Muscle layer of colon (tissue), 2 donors: Measurements from ENCODE around the gene STARD13.

Experiments used
- H3K27ac ChIP-seq: one replicate; pipeline ENCODE4 v1.7.0; 2013; ENCODE audit warnings: low read depth, mild to moderate bottlenecking, low read length, moderate library complexity
- H3K27me3 ChIP-seq, 2 donors: one replicate each; pipeline ENCODE4 v1.7.0; 2013; ENCODE audit warnings: low read length in 2 of 2, mild to moderate bottlenecking in 2 of 2; ENCODE audit not compliant: insufficient read depth in 2 of 2, control insufficient read depth in 1 of 2
- H3K36me3 ChIP-seq: one replicate; pipeline ENCODE4 v1.7.0; 2013; ENCODE audit warnings: mild to moderate bottlenecking, low read length; ENCODE audit not compliant: insufficient read depth
- H3K4me1 ChIP-seq: one replicate; pipeline ENCODE4 v1.7.0; 2013; ENCODE audit warnings: mild to moderate bottlenecking, low read length; ENCODE audit not compliant: insufficient read depth
- H3K4me3 ChIP-seq, 2 donors: one replicate each; pipeline ENCODE4 v1.7.0; 2013; ENCODE audit warnings: low read length in 2 of 2, low read depth in 1 of 2, mild to moderate bottlenecking in 1 of 2, moderate library complexity in 1 of 2
- H3K9ac ChIP-seq: one replicate; pipeline ENCODE4 v1.7.0; 2013; ENCODE audit warnings: low read length
- H3K9me3 ChIP-seq: one replicate; pipeline ENCODE4 v1.7.0; 2013; ENCODE audit warnings: mild to moderate bottlenecking, low read length
- donor health status: abdominal sarcoma.
- donor health status: Adenocarcinoma of cecum.

STARD13 gene

DNA sequence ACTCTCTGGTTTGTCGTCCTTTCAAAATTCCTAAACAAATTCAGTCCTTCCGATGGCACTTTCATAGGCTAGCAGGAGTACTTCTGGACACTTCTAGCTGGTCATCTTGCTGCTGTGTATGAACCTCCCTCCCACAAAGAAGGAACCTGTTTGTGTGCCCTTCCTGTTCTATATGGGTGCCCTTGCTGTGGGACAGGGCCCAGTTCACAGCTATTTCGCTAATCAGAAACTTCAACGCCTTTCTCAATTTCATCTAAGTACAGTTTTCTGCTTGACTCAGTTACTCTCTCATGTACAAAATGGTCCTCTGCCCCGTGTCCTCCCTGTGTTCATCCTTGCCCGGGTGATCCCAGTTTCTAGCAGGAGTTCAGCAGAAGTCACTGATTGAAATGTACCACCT lies 96.1 kb downstream of the STARD13 start:
- H3K36me3 ChIP-seq, result no peaks in the 10 kb centered on the region
- H3K27ac ChIP-seq, result no peak overlapping the region
- no peak overlapping the region for H3K9ac ChIP-seq
- no peaks in the 10 kb centered on the region for H3K9me3 ChIP-seq
- H3K27me3 ChIP-seq, result no peaks in the 10 kb centered on the region
- no peak overlapping the region for H3K4me3 ChIP-seq
- H3K4me1 ChIP-seq, result peaks cover 81% of the 10 kb centered on the region

DNA sequence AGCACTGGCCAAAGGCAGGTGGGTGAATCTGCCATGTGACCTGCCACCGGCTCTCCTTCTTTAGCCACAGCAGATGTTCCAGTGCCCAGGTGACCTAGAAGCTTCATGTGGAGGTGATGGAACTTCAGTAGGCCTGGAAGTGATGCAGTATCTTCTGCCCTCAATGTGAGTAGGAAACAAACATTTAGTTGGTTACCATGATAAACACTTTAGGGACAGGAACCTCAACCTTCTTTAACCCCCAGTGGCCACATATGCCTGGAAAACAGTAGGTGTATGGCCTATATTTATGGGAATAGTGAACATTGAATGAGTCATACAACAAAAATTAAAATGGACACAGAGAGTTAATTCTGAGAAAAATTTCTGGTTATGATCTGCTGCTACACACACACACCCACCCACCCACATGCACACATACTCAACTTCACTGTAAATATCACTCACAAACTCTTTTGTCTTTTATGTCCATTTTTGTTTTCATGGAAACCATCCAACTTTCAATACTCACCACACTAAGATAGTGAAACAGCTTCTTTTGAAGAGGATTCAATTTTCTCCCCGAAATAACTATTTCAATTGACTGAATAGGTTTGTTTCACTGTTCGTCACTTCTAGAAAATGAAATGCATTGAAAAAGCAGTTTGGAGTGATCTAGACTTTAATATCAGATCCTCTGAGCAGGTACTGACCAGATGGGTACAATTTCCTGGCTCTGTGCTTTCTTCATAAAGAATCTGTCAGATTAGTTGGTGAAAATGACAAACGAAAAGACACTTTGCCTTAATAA lies 97.3 kb downstream of the STARD13 start:
- no peaks in the 10 kb centered on the region for H3K27me3 ChIP-seq
- H3K4me3 ChIP-seq, result no peak overlapping the region
- H3K27ac ChIP-seq, result peak overlapping the region; percentile 45
- H3K4me1 ChIP-seq, result peaks cover 81% of the 10 kb centered on the region
- no peak overlapping the region for H3K9ac ChIP-seq
- H3K9me3 ChIP-seq, result no peaks in the 10 kb centered on the region
- H3K36me3 ChIP-seq, result no peaks in the 10 kb centered on the region

DNA sequence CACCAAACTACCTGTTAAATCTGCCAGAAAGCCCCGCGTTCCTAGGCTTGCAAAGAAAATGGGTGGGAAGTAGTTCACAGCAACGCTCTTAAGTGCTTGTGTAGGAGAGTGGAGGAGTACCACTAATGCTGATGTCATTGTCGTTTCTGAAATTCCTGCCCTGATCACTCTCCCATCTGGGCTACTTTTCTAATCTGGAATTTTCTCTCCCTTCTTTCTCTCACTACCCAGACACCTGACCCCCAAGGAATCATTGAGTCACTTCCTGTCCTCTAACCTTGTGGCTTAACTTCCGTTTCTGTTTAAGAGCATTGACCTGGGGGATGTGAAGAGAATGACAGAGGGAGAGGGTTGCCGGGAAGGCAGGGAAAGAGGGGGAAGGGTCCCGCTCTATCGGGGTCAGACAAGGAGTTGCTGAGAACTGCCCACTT lies 98.7 kb downstream of the STARD13 start:
- no peaks in the 10 kb centered on the region for H3K36me3 ChIP-seq
- H3K27ac ChIP-seq, result peak overlapping the region; percentile 78
- H3K27me3 ChIP-seq, result no peaks in the 10 kb centered on the region
- no peak overlapping the region for H3K4me3 ChIP-seq
- no peak overlapping the region for H3K9ac ChIP-seq
- H3K4me1 ChIP-seq, result peaks cover 87% of the 10 kb centered on the region
- H3K9me3 ChIP-seq, result no peaks in the 10 kb centered on the region

DNA sequence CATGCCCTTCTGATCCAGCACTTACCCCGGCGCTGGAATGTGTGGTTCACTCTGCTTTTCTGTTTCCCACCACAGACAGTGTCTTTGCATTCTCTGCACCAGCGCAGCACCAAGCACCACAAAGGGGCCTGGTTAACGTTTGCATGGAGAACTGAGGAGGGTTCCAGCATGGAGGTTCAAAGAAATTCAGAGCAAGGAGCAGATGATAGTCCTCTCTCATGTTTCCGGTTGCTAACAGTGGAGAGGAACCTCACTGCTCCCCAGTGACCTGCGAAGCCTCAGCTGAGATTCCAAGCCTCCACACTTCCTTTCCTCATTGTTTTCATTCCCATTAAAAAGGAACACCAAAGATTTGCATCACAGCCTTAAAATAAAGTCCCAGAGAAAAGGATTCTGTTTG lies 99.7 kb downstream of the STARD13 start:
- Histone ChIP-seq H3K9ac (no peak overlapping the region), H3K4me3 (no peak overlapping the region), H3K27me3 (no peaks in the 10 kb centered on the region), H3K27ac (peak overlapping the region; percentile 78), H3K9me3 (no peaks in the 10 kb centered on the region), H3K36me3 (no peaks in the 10 kb centered on the region), H3K4me1 (peaks cover 86% of the 10 kb centered on the region)

DNA sequence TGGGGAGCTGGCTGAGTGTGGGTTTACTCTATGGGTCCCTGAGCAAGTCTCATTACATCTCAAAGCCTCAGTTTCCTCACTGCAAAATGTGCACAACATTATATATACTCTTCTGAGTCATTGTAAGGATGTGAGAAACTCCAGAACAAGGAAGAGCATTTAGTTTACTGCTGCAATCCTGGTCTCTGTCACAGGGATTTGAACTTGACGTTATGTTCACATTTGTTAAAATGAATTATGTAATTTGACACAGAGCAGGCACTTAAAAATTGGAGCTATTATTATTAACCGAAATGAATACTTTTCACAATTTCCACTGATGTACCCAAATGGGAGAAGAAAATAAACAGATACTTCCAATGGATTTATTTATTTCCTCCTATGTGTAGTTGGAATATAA lies 101.0 kb downstream of the STARD13 start:
- no peak overlapping the region for H3K4me3 ChIP-seq
- H3K4me1 ChIP-seq, result peaks cover 91% of the 10 kb centered on the region
- H3K9ac ChIP-seq, result no peak overlapping the region
- H3K27ac ChIP-seq, result peak overlapping the region; percentile 78
- no peaks in the 10 kb centered on the region for H3K36me3 ChIP-seq
- no peaks in the 10 kb centered on the region for H3K9me3 ChIP-seq
- H3K27me3 ChIP-seq, result no peaks in the 10 kb centered on the region

DNA sequence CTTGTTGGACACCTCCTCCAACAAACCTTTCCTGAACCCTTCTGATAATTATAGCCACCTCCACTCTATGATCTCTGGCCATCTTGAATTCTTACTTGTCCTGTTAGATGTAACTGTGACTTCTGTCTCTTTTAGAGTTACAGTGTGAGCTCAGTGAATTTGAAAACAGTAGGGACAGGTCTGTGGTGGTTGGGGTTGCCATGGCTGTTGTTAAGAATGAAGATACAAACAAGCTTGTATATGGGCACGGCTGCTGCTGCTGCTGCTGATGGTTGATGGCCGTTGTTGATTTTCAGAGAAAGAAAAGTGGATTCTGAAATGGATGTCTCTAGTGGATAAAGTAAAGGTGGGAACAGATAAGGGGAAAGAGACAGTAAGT lies 101.5 kb downstream of the STARD13 start:
- Histone ChIP-seq H3K27me3 (no peaks in the 10 kb centered on the region), H3K4me3 (no peak overlapping the region), H3K36me3 (no peaks in the 10 kb centered on the region), H3K4me1 (peaks cover 91% of the 10 kb centered on the region), H3K9me3 (no peaks in the 10 kb centered on the region), H3K27ac (peak overlapping the region; percentile 65), H3K9ac (no peak overlapping the region)

DNA sequence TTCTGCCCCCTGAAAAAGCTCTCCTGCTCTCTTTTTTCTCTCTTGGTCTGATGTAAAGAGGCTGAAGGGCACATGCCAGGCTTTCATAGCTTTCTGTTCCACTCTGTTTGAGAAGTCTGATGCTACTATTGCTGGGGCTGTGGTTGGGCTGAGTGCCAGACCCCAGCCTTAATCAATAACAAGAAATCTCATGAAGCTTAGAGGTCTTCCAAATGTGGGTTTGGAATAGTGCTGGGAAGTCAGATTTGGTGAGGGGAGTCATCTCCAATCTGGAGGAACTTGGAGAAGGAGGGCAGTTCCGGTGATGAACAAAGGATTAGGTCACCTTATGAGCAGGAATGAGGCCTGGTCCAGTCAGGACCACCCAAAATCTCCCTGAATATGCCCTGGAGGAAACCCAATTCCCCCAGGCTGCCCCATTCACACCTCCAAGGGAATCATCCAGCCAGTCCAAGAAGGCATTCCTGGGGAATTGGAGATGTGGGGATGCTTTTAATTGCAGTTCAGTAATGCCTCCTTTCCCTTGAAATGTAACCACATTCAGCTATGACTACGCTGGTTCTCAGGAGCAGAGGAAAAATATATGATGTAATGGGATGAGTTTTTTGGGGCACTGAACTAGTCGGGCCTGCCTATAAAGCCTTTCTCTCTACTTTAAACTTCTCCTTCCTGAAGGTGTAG lies 102.0 kb downstream of the STARD13 start:
- Histone ChIP-seq H3K4me3 (no peak overlapping the region), H3K27me3 (no peaks in the 10 kb centered on the region), H3K36me3 (no peaks in the 10 kb centered on the region), H3K9me3 (no peaks in the 10 kb centered on the region), H3K9ac (no peak overlapping the region), H3K4me1 (peaks cover 90% of the 10 kb centered on the region), H3K27ac (peak overlapping the region; percentile 65)

DNA sequence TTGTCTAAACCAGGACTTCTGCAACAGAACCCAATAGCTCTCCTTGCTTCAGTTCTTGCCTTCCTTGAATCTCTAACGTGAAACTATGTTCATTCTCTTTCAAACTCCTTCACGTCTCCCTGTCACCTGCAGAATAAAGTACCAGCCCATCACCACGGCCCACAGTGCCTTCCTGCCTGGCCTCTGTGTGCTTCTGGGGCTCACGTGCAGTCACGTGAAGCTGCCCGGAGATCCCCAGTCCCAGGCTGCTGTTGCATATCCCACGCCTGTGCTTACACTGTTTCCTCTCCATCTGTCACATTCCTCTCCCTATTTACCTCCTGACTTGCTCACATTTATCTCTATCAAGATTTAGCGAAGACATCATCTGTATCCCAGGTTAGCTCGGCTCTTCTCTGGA lies 102.8 kb downstream of the STARD13 start:
- no peak overlapping the region for H3K9ac ChIP-seq
- peak overlapping the region; percentile 65 for H3K27ac ChIP-seq
- no peaks in the 10 kb centered on the region for H3K27me3 ChIP-seq
- H3K4me1 ChIP-seq, result peaks cover 86% of the 10 kb centered on the region
- H3K4me3 ChIP-seq, result peak overlapping the region in 1 of 2 donors; percentile 5
- H3K36me3 ChIP-seq, result no peaks in the 10 kb centered on the region
- H3K9me3 ChIP-seq, result no peaks in the 10 kb centered on the region

DNA sequence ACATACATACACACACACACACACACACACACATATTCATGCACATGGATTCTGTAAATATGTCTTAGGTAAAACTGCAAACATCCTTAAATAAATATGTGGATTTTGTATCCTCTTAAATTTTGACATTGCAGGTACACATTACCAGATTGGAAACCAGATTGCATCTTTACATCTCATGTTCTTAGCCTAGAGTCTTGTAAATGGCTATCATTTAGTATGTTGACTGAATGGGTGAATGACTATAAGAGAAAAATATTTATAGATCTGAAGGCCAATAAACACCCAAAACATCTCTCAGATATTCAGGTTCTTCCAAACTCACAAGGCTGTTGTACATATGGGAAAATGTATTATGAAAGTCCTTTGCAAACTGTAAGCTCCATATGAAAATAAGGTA lies 104.3 kb downstream of the STARD13 start:
- no peak overlapping the region for H3K4me3 ChIP-seq
- peaks cover 88% of the 10 kb centered on the region for H3K4me1 ChIP-seq
- H3K27ac ChIP-seq, result no peak overlapping the region
- no peaks in the 10 kb centered on the region for H3K9me3 ChIP-seq
- H3K27me3 ChIP-seq, result no peaks in the 10 kb centered on the region
- H3K9ac ChIP-seq, result no peak overlapping the region
- no peaks in the 10 kb centered on the region for H3K36me3 ChIP-seq

DNA sequence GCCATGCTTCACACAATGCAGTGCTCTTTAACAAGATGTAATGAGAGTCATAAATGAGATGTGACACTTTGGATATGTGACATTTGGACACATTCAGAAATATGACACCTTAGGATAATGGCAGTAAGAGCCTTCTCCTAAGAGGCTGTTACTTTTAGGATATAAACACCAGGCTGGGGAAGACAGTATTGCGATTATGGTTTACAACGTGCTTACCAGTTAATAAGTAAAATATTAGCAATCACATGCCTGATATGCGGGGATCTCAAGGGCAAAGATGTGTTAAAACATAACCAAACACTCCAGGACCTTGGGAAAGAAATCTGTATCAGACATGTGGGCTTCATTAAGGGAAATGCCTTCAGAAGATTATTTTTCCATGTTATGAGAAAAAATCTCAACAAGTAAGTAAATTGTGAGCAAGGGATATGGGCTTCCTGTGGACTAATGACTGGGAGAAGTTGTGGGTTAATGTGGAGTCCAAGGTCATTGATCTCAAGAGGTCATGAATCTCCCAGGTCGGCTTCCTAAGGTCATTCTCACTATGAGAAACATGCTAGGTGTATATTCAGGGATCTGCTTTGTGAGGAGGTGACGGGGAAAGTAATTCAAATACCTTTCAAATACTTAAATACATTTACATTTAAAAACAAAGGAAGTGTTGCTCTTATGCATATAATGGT lies 105.3 kb downstream of the STARD13 start:
- no peaks in the 10 kb centered on the region for H3K27me3 ChIP-seq
- no peak overlapping the region for H3K27ac ChIP-seq
- H3K9me3 ChIP-seq, result no peaks in the 10 kb centered on the region
- no peaks in the 10 kb centered on the region for H3K36me3 ChIP-seq
- peaks cover 88% of the 10 kb centered on the region for H3K4me1 ChIP-seq
- H3K9ac ChIP-seq, result no peak overlapping the region
- no peak overlapping the region for H3K4me3 ChIP-seq

DNA sequence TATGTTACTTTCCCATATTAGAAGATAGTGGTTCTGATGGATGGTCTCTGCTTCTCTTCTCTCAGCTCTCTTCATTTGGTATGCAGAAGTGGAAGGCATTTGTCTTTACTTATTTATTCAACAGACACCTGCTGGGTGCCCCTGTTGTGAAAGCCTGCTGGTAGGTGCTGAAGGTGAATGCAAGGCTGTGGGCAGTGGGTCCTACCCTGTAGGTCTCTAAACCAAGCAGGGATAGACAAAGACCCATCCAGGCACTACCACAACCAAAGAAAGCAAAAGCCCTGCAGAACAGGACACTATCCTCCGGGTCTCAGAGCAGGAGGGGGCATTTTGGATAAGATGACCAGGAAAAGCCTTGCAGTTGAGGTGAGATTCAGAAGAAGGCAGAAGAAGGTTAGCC lies 106.1 kb downstream of the STARD13 start:
- H3K4me3 ChIP-seq, result no peak overlapping the region
- no peak overlapping the region for H3K9ac ChIP-seq
- H3K27ac ChIP-seq, result no peak overlapping the region
- H3K36me3 ChIP-seq, result no peaks in the 10 kb centered on the region
- H3K27me3 ChIP-seq, result no peaks in the 10 kb centered on the region
- no peaks in the 10 kb centered on the region for H3K9me3 ChIP-seq
- H3K4me1 ChIP-seq, result peaks cover 87% of the 10 kb centered on the region
